ENCODE results near the gene SCCPDH.

DNA sequence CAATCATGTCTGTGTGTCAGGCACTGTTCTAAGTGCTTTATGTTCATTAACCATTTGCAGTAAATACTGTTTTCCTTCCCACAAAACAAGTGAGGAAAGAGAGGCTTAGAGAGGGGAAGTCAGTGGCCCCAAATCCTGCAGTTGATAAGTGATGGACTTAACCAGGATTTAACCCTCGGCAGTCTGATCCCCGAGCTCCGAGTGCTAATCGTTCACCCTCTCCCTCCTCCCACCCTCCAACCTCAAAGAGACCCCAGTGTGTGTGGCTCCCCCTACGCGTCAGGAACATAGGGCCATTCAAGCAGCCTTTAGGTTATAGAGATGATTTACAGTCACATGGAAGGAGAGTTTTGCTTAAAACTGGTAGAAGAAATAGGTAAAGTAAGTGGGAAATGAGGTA is 47.2 kb downstream of the SCCPDH start:
- TF ChIP-seq POLR2A (IDR thresholded peaks at IDR 0.05) = no peak
- TF ChIP-seq, protein P1, sequence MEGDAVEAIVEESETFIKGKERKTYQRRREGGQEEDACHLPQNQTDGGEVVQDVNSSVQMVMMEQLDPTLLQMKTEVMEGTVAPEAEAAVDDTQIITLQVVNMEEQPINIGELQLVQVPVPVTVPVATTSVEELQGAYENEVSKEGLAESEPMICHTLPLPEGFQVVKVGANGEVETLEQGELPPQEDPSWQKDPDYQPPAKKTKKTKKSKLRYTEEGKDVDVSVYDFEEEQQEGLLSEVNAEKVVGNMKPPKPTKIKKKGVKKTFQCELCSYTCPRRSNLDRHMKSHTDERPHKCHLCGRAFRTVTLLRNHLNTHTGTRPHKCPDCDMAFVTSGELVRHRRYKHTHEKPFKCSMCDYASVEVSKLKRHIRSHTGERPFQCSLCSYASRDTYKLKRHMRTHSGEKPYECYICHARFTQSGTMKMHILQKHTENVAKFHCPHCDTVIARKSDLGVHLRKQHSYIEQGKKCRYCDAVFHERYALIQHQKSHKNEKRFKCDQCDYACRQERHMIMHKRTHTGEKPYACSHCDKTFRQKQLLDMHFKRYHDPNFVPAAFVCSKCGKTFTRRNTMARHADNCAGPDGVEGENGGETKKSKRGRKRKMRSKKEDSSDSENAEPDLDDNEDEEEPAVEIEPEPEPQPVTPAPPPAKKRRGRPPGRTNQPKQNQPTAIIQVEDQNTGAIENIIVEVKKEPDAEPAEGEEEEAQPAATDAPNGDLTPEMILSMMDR (IDR thresholded peaks at IDR 0.05 in 8 of 11, conservative IDR thresholded peaks at IDR 0.05 in 3 of 11) = no peak
- no peak for TF ChIP-seq POLR2AphosphoS5 (IDR thresholded peaks at IDR 0.05)
